ENCODE measurements around the gene ATP6V0B.

ATP6V0B gene

DNA sequence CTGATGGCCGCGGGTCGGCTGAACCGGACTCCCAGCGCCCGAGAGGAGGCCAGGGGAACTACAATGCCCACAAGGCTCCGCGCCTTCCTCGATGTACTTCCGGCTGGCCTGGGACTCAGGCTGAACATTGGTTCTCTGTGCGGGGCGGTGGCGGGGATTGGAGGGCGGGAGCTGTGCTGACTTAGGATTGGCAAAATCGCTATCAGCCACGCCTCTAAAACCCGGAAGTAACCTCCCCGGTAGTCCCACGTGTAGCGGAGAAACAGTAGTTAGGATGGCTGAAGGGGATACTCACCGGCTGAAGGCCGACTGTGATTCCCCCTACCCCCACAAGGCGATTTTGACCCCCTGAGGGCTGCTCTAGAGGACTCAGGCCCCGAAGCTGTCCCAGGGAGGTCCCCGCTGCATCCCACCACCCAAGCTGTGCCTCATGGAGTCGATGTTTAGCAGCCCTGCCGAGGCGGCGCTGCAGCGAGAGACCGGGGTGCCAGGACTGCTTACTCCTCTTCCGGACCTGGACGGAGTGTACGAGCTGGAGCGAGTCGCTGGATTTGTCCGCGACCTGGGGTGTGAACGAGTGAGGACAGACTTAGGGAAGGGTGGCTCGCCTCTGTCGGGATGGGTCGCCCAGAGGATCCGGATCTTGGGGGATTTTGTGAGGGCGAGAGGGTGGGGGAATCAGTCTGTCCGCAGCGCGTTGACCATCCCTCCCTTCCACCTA is 4.9 kb upstream of the ATP6V0B start, which contains the start of gene DPH2:
Gene DPH2 (plus strand): TSS at position 265 of the 721 bp plus-strand sequence. CDS start 166 bp downstream, at position 431.
- DNase-seq: peak; percentile 98

DNA sequence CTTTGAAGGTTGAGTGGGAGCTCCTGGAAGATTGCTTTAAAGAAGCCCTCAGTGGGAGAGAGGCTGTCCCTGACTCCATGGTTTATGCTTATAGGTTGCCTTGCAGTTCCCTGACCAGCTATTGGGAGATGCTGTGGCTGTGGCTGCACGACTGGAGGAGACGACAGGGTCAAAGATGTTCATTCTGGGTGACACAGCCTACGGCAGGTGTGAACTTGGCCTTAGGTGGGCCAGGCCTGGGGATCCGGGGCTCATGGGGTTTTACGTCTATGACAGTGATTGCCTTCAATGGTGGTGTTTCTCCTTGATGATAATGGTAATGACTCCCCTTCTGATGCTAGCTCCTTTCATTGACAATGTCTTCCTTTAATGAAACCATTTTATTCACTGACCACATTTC is 4.3 kb upstream of the ATP6V0B start:
- DNase-seq: no peak

DNA sequence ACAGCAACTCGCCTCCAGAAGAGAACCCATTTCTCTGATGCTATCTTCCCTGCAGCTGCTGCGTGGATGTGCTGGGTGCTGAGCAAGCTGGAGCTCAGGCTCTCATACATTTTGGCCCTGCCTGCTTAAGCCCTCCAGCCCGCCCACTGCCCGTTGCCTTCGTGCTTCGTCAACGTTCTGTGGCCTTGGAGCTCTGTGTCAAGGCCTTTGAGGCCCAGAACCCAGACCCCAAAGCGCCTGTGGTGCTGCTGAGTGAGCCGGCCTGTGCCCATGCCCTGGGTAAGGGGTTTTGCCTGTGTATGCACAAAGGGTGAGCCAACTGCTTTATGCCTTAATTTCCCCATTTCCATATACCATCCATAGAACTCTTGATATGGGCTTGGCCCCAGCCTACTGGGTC is 3.8 kb upstream of the ATP6V0B start:
- DNase-seq: no peak

DNA sequence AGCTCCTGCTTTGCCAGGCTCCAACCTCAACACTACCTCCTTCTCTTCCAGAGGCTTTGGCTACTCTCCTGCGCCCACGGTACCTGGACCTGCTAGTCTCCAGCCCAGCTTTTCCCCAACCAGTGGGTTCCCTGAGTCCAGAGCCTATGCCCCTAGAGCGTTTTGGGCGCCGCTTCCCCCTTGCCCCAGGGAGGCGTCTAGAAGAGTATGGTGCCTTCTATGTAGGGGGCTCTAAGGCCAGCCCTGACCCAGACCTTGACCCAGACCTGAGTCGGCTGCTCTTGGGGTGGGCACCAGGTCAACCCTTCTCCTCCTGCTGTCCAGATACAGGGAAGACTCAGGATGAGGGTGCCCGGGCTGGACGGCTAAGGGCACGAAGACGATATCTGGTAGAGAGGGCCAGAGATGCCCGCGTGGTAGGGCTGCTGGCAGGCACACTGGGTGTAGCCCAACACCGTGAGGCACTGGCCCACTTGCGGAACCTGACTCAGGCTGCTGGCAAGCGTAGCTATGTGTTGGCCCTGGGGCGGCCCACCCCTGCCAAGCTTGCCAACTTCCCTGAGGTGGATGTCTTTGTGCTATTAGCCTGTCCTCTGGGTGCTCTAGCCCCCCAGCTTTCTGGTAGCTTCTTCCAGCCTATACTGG is 3.3 kb upstream of the ATP6V0B start:
- DNase-seq: no peak

DNA sequence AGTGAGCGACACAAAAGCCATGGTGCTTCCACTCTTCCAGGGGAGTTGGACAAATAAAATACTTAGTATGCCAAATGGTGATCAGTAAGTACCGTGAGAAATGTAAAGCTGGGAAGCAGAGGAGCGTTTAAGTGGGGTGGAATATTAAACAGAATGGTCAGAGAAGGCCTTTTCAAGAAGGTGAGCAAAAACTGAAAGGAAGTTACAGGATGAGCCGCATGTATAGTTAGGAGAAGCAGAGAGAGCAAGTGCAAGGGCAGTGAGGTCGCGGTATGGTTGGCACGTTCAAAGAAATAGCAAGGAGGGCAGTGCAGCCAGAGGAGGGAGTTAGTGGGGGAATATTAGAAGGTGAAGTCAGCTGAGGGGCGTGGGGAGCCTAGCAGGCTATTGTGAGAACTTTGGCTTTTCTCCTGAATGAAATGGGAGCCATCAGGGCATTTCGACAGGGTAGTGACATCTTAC is 748 bp upstream of the ATP6V0B start:
- DNase-seq: no peak

DNA sequence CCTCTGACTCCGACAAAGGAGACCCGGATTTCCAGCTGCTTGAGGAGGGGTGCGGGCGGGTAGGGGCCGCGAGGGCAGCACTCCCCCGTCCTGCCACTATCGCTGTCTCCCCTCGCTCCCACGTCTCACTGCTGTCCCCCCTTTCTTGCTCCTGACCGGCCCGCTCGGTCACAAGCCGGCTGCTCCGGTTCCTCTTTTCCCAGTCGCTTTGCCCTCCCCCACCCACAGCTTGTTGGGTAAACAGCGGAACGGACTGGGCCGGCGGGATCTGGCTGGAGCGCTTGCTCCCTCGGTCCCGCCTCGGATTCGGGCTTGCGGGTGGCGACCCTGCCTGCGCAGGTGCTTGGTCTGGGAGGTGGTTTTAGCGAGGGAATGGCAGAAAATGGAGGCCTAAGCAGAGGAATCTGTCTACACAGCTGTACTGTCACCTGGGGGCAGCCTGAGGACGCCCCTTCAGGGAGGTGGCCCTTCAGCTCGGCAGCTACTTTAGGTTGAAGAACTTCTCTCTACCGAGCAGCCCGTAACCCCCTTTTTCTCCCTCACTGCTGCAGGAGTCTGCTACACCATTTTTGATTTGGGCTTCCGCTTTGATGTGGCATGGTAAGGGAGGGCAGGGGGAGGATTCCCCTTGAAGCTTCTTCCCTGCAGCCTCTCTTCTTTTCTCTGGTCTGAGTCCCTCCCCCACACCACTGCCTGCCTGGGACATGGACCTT is 645 bp downstream of the ATP6V0B start:
- DNase-seq: peak; percentile 33

DNA sequence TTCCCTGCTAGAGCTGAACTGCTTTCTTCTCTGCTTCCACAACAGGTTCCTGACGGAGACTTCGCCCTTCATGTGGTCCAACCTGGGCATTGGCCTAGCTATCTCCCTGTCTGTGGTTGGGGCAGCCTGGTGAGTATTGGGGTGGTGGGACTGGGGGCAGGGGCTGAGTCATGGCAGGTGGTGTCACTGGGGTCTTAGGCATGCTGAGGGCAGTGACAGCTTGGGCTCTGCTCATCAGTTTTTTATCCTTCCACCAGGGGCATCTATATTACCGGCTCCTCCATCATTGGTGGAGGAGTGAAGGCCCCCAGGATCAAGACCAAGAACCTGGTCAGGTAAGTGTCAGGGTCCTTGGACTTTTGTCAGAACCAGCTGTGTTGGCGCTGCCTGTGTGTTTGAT is 1.3 kb downstream of the ATP6V0B start:
- no peak for DNase-seq

DNA sequence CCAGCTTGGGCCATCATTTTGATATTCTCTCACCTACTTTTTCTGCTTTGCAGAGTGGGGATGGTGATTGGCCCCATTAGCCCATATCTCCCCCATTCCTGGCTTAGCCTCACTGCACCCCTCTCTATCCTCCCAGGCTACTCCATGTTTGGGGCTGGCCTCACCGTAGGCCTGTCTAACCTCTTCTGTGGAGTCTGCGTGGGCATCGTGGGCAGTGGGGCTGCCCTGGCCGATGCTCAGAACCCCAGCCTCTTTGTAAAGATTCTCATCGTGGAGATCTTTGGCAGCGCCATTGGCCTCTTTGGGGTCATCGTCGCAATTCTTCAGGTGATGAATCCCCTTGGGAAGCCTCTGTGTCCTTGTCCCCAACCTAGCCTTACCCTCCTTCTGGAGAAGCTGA is 2.1 kb downstream of the ATP6V0B start:
- no peak for DNase-seq

DNA sequence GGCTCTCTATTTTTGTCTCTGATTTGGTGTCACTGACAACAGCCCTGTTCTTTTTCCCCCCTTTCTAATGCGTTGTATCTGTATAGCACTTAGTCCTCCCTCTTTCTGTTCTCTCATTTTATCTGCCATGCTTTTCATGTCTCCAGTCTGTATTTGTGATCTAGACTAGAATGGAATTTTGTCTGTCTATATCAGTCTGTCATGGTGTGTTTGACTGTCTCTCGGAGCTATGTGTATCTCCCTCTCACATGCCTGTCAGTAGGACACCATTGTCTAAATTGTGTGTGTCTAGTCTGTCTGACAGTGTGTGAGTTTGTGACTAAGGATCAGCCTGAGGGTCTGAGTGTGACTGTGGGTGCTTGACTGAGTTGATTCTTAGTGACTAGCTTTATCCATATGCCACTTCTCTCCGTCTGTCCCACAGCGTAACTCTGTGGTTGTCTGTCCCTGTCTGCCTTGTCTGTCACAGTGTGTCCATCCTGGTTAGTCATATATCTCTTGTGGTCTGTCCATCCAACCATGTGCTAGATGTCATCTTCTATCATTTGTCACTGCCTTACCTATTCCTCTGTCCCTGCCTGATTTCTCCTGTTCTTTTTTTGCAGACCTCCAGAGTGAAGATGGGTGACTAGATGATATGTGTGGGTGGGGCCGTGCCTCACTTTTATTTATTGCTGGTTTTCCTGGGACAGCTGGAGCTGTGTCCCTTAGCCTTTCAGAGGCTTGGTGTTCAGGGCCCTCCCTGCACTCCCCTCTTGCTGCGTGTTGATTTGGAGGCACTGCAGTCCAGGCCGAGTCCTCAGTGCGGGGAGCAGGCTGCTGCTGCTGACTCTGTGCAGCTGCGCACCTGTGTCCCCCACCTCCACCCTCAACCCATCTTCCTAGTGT is 2.9 kb downstream of the ATP6V0B start:
- no peak for DNase-seq

DNA sequence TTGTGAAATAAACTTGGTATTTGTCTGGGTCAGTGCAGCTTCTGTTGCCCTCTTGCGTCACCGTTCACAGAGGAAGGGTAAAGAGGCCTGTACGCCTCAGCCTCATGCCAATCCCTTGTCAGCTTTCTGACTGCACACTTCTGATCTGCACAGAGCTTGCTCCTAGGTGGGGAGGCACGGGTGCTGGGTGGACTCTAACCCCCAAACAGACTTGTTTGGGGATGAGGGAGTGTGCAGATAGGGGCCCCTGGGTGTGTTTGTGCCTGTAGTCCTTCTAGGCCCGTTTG is 3.4 kb downstream of the ATP6V0B start:
- DNase-seq: no peak

DNA sequence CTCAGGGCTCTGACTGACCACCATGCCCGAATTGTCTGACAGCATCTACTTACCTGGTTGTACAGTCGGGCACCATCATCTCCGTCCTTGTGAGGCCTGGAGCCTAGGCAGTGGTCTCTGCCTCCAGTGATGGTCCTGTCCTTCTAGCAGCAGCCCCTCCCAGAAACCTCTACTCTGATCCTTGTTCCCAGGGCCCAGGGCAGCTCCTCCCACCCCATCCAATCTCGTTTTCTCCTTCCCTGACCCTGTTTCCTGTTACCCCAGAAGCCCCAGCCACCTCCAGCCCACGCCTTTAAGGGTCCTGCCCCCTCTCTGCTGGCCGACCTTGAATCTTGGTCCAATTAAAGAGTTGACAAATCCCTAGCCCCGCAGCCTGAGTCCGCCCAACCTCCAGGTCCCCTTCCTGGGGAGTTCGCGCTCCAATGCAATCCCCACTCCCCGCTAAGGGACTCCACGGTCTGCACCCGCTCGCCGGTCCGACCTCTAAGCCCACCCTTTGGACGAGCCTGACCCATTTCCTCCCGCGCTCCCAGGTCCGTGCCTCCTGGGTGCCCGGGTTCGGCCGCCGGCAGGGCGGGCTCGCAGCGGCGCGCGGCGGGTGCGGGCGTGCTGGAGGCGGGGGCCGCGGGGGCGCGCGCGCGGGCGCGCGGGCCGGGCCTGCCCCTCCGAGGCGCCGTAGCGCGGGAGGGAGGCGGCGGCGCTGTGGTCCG is 3.9 kb downstream of the ATP6V0B start, which contains the start of gene B4GALT2:
Gene B4GALT2 (plus strand): TSS at position 660 of the 710 bp plus-strand sequence. CDS start 1,951 bp downstream, outside the sequence.
- DNase-seq: peak; percentile 67

DNA sequence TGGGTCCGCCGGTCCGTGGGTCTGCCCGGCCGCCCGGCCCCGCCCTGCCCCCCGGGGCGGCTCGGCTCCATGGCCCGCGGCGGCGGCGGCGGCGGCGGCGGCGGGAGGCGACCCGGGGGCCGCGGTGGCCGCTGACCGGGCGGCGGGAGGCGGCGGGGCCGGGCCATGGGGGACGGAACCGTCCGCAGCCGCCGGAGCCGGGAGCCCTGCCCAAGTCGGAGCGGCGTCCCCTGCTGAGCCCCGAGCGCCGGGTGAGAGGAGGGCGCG is 4.4 kb downstream of the ATP6V0B start:
- no peak for DNase-seq

DNA sequence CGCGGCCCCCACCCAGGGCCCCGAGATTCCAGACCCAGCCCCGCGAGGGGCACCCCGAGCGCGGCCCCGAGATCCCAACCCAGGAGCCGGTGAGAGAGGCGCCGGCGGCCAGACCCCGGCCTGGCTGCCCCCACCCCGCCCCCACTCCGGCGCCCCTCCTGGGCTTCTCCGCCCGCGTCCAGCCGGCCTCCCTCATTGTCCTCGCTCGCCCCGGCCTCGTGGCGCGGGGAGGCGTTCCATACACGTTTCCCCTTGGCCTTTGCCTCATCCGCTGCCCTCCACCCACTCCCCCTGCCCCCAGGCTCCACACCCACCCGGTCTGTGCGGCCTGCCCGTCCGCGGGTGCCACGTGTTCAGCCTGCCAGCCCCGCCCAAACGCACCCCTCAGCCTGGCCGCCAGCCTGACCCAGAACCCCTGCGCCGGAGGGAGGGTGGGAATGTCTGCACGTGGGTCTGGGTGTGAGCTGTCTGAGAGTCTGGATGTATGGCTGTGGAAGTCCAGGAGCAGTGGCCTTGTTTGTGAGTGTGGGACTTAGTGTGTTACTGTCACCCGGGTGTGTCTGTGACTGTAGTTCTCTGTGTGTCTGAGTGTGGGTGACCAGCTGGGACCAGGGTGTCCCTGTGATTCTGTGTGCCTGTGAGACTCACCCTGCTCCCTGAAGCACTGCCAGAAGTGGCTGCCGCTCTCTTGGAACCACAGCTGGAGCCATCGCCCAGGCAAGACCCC is 4.9 kb downstream of the ATP6V0B start:
- peak; percentile 73 for DNase-seq

DNA sequence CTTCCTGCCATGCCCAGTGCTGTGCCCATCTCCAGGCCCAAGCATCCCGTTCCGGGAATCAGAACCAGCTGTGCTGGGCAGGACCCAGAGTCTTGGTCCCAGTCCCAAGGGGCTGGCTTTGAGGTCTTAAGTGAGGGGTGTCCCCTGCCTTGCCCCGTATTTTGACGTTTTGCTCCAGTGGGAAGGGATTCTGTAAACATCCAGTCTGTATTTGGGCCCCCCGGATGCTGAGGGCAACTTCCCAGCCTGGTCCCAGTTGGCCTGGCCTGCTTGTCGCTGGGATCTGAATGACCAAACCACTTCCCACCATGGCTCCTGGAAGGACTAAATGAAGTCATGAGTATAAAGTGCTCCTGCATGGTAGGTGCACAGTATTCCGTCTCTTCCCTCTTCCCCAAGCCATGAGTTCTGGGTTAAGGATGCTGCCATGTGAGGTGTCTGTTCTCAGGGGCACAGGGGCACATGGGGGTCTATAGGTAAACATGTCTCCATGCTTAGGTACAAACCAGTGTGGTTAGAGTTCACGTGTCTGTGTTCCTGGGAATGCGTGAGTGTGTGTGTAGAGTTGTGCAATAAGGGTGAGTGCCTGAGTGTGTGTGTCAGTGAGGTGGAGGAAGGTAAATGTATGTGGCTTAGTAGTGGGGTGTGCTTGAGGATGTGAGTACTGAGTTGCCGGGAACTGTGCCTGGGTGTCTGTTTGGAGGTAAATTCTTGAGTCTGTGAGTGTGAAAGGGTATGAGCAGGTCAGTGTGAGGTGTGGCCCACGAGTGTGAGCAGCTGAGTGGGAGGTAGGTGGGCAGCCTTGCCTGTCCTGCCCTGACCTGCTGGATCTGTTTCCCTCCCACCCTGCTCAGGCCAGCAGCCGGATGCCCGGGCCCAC is 5.7 kb downstream of the ATP6V0B start:
- no peak for DNase-seq

DNA sequence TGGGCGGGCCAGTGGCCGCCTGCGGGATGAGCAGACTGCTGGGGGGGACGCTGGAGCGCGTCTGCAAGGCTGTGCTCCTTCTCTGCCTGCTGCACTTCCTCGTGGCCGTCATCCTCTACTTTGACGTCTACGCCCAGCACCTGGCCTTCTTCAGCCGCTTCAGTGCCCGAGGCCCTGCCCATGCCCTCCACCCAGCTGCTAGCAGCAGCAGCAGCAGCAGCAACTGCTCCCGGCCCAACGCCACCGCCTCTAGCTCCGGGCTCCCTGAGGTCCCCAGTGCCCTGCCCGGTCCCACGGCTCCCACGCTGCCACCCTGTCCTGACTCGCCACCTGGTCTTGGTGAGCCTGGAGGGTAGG is 6.4 kb downstream of the ATP6V0B start:
- no peak for DNase-seq

DNA sequence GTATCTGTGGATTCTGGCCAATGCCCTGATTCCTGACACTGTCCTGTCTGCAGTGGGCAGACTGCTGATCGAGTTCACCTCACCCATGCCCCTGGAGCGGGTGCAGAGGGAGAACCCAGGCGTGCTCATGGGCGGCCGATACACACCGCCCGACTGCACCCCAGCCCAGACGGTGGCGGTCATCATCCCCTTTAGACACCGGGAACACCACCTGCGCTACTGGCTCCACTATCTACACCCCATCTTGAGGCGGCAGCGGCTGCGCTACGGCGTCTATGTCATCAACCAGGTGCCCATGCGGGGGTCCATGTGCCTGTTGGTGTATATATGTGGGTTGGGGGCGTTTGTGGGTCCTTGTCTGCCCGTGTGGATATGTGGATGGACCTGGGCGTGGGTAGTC is 6.9 kb downstream of the ATP6V0B start:
- DNase-seq: no peak

DNA sequence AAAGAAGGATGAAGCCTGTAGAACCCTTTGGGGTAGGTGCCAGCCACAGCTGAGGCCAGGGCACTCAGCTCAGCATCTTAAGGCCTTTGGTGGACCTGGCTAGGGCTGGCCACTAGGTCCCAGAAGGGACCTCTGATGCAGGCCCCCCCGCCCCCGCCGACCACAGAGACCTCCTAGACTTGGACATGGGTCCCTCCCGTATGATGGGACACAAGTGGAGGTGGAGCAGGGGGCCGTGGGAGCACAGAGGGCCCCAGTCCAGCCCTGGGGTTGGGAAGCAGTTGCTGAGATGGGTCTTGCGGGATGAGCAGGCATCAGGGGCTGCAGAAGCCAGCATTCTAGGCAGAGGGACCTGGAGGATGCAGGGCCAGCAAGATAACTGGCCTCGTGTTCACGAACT is 7.5 kb downstream of the ATP6V0B start:
- DNase-seq: no peak

DNA sequence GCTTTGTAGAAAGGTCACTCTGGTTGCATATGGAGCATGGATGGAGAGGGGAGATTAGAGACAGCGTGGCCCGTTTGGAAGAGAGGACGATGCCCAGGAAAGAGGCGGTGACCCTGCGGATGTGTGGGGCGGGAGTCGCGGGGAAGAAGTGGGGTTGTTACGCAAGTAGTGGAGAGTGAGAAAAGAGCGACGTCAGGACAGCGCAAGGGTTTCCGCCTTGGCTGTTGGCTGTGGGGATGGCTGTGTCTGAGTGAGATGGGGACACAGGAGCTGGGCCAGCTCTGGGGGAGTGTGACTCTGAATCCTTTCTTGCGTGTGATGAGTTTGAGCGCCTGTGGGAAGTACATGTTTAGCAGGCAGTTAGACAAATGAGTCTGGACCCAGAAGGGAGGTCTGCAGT is 8.0 kb downstream of the ATP6V0B start:
- DNase-seq: no peak

DNA sequence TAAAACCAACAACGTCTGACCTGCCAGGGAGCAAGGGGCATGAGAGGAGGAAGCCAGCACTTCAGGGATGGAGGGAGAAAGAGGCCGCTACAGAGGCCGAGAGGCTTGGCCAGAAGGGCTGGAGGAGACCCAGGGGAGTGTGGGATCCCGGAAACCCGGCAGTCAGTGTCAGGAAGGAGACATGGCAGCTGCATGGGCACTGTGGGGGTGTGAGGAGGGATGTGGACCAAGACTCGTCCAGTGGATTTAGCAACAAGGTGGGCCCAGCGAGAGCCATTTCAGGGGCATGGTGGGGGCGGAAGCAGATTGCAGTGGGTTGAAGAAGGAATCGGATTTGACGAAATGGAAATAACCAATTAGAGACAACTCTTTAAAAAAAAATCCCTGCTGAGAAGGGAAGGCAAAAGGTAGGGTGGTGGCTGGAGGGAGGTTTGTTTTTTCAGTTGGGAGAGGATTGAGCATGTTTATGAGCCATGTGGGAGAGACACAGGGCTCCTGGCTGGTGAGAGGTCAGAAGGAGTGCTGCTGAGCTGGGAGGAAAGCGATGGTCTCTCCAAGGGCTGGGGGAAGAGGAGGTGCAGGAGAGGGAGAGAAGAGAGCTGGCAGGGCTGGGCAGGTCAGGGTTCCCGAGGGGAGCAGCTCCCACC is 8.6 kb downstream of the ATP6V0B start:
- no peak for DNase-seq

DNA sequence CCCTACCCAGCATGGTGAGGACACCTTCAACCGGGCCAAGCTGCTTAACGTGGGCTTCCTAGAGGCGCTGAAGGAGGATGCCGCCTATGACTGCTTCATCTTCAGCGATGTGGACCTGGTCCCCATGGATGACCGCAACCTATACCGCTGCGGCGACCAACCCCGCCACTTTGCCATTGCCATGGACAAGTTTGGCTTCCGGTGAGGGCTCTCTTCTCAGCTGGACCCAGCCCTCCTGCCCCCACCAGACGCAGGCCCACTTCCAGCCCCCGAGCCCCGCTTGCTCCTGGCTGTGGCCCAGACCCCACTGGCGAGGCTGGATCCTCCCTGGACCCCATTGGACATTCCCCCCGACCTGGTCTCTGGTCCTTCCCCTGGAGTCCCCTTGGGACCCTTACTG is 10.1 kb downstream of the ATP6V0B start:
- no peak for DNase-seq
